ENCODE measurements around the gene QKI.

QKI gene

DNA sequence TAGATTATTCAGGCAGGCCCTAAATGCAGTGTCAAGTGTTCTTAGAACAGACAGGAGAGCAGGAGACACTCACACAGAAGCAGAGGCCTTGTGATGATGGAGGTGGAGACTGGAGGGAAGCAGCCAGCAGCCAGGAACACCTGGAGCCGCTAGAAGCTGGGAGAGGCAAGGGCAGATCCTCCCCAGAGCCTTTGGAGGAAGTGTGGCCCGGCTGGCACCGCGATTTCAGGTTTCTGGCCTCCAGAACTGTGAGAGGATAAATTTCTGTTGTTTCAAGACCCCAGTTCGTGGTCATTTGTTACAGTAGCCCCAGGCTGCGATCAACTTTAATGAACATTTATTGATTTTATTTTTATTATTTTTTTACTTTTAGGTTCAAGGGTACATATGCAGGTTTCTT lies 203.0 kb downstream of the QKI start:
- DNase-seq (ENCODE audit: low read depth) = no peak

DNA sequence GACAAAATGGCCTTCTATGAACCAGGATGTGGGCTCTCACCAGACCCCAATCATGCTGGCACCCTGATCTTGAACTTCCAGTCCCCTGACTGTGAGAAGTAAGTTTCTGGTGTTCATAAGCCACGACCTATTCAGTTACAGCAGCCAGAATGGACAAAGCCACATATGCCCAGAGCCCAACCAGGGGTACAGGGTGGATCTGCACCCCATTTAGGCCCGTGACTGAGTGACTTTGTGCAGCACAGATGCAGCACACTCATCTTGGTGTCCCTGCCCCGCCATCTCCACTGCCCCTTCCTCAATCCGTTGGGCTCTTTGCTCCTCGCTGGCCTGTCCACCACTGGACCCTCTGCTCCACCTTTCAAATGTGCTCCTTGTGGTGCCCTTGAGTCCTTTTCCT lies 205.6 kb downstream of the QKI start:
- no peak for DNase-seq (ENCODE audit: low read depth)

GRCh38 chr6:163620670-163621330 lies 206.3 kb downstream of the QKI start:
- no peak for DNase-seq (ENCODE audit: low read depth)

GRCh38 chr6:163625265-163625664 lies 210.7 kb downstream of the QKI start:
- DNase-seq (ENCODE audit: low read depth) = no peak

DNA sequence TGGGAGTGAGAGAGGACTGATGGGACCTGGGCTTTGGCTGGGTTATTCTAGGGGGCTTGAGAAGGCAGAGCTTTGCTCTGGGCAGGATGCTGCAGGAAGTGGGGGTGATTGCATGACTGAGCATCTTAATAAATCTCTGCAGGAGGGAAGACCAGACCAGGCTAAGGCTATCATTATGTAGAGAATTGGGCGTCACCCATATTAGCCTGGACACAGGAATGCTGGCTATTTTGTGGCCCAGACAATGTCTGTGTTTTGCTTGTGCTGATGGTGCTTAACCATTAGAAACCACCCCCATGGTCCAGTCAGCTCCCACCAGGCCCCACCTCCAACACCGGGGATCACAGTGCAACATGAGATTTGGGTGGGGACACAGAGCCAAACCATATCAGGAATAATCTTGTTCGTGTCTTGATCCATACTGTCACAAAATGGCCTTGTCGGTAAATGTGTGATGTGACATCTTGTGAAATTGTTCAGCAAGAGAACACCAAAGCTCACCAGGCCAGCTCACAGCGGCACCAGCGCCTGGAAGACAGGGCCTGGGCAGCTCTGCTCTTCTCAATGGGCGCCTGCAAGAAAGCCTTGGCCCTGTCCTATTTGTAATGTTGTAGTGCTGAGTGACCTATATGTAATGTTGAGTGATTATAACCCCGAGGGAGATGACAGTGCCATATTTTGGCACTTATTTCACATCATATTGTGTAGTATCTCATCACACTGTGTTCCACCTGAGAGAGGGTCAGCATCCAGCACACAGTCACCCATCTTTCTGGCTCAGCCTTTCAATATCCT lies 211.8 kb downstream of the QKI start:
- DNase-seq (ENCODE audit: low read depth) = no peak

GRCh38 chr6:163627274-163628062 lies 212.9 kb downstream of the QKI start:
- DNase-seq (ENCODE audit: low read depth) = no peak

Data from T follicular helper cell (primary cell).